ENCODE data around the gene C14orf180. TPM values are rescaled to one million over a fixed set of nuclear protein-coding genes. Genes with fewer than 3 reads are reported as not detected.
A peak's percentile ranks its signal among the peaks of the same experiment; 100 is the strongest.
"Not testable (repeated sequence)": the region's sequence is repeated elsewhere in the genome, so short reads cannot be mapped to it uniquely, and the experiment has no call there.

C14orf180 gene
- total RNA-seq, 1 donor from 2014 or later = 1.7 TPM

DNA sequence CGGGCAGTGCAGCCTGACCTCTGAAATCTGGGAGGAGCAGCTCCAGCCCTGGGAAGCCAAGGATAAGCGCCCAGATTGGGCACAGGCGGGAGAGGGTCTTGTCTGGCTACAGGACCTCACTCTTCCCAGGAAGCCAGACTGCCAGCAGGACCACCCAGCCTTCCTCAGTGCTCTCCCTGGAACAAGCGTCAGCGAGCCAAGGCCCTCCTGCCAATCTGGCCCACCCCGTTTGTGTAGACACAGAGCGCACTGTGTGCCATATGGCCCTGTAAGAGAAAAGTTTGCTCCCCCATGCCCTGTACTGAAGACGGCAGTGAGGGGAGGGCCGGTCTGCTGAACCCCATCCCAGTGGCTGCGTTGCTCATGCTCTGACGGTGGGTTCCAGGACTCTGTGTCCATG is 1.2 kb upstream of the C14orf180 start:
- no peak for DNase-seq (ENCODE audit: low spot score)

- not testable (repeated sequence) for DNase-seq (ENCODE audit: low spot score)
Observed at GRCh38 chr14:104579939-104580338, 375 bp downstream of the C14orf180 start.

GRCh38 chr14:104580961-104581360 is 1.4 kb downstream of the C14orf180 start:
- DNase-seq (ENCODE audit: low spot score) = peak; percentile 77

- DNase-seq (ENCODE audit: low spot score) = no peak
Observed at GRCh38 chr14:104581521-104581920, 2.0 kb downstream of the C14orf180 start.

GRCh38 chr14:104582005-104582404 is 2.4 kb downstream of the C14orf180 start:
- no peak for DNase-seq (ENCODE audit: low spot score)

DNA sequence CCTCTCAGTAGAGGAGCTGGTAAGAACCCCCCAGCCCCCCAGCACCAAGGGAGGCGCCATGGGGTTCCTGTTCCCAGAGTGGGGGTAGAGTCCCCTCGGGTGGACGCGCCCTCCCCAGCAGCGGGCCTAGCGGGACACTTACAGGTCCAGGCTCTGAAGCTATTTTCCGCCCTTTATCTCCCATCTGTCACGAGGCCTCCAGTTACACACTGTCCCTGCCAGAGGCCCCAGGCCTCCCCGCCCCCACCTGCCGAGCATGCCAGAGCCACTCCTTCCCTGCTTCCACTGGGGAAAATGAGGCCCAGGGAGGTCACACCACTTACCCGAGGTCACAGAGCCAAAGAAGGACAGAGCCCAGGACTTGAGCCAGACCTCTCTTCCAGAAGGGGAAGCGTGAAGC is 3.1 kb downstream of the C14orf180 start:
- DNase-seq (ENCODE audit: low spot score) = peak; percentile 72

DNA sequence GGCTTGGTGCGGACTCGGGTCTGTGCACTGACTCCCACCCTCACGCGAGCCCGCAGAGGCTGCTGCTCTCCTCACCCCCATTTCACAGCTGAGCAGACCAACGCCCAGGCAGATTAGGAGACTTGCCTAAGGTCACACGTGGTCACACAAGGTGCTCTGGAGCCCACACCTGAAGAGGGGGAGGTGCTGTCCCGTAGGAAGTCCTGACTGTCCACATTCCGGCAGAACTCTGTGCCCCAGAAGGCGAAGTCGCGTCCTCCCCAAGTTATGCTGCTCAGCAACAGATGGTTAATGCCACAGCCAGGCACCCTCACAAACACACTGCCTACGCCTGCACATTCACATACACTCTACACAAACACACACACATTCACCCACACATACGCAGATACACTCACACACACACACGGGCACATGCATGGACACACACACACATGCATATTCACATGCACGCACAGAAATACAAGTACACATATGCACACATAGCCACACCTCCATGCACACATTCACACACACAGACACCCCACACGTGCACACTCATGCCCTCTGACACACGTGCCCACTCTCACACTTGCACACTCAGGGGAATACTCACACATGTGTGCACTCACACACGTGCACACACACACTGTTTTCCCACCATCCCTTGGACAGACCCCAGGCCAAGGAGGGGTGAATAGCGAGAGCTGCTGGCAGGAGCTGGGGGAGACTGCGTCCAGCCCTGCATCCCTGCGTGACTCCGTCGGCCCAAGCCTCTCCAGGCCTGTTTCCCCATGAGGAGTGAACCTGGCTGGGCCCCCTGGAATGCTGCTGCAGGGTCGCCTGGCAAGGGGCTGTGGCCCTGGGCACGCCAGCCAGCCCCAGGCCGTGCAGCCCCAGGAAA is 4.1 kb downstream of the C14orf180 start:
- no peak for DNase-seq (ENCODE audit: low spot score)

DNA sequence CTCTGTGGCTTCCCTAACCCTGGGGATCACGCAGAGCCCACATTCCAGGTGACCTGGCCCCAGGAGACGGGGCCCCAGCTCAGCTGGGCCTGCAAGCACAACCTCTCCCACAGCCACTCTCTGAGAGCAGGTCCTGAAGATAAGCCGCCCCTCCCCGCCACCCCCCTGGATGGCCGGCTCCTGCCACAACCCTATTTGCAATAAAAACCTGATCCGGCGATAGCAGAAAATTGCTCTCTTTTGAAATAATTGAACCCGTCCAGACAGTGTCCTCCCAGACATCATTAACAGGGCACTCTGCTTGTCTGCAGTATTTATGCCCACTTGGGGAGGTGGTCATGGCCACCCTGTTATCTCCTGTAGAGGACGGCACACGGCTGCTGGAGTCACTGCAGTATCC is 5.0 kb downstream of the C14orf180 start:
- DNase-seq (ENCODE audit: low spot score) = no peak

DNA sequence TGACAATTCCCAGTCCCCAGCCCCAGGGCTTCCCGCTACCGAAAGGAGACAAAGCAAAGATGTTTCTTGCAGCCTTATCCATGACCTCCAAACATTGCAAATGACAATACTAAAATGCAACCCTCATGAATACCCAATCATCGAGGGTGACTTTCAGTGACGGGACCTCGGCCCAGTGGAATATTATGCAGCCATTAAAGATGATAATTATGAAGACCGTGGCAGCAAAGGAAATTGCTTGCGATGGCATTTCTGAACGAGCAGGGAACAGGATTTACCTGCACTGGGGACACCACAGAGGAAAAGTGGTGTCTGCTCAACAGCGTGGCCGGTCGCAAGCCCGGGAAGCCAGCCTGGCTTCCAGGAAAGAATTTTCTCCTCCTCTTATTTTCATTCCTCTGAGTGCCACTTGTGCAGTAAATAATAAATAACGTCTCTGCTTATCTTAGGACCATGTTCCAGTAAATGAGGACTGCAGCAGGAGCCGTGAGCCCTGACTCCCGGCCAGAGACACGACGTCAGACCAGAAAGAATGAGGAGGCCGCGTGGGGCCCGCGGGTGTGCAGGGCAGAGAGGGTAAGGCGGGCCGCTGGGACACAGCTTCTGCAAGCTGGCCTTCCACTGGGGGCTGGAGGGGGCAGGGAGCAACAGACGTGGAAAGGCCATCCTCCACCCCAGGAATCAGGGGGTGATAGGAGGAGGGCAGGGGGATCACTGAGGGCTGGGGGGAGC is 6.6 kb downstream of the C14orf180 start:
- peak; percentile 63 for DNase-seq (ENCODE audit: low spot score)

- no peak for DNase-seq (ENCODE audit: low spot score)
Observed at GRCh38 chr14:104586832-104587620, 7.5 kb downstream of the C14orf180 start.

DNA sequence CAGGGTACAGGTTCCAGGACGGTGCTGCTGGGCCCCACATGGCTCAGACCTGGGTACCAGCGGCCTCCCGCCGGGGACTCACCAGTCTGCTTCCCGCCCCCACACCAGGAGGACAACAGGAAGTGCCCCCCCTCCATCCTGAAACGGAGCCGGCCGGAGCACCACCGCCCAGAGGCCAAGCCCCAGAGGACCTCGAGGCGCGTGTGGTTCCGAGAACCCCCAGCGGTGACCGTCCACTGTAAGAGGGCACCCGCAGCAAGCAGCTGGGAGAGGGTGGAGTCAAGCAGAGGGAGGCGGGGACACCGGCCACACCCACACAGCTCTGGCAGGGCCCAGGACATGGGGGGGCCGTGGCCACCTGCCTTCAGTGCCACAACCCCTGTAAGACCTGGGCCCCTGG is 8.1 kb downstream of the C14orf180 start:
- no peak for DNase-seq (ENCODE audit: low spot score)

DNA sequence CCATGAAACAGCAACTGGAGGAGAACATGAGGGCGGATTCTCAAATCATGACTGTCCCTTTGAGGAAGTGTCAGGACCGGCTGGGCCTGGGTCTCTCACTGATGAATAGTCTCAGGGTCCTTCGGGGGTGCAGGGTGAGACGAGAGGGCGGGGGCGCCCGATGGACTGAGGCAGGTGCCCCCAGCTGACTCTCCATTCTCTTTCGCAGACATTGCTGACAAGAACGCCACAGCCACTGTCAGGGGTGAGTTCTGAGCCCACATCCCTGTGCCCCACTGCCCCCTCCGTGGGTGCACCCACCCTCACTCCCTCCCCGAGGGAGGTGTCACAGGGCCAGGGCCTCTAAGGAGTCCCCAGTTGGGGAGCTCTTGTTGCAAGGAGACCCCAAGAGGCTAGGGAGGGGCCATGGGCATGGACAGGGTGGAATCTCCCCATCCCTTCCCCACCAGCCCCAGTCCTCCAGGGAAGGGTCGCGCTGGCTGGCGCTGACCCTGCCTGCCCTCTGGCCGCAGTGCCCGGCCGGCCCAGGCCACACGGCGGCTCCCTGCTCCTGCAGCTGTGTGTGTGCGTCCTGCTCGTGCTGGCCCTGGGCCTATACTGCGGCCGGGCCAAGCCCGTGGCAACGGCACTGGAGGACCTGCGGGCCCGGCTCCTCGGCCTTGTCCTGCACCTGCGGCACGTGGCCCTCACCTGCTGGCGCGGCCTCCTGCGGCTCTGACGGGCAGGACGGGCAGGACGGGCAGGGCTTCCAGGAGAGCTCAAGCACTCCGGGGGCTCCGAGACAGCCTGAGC is 8.7 kb downstream of the C14orf180 start:
- DNase-seq (ENCODE audit: low spot score) = no peak

DNA sequence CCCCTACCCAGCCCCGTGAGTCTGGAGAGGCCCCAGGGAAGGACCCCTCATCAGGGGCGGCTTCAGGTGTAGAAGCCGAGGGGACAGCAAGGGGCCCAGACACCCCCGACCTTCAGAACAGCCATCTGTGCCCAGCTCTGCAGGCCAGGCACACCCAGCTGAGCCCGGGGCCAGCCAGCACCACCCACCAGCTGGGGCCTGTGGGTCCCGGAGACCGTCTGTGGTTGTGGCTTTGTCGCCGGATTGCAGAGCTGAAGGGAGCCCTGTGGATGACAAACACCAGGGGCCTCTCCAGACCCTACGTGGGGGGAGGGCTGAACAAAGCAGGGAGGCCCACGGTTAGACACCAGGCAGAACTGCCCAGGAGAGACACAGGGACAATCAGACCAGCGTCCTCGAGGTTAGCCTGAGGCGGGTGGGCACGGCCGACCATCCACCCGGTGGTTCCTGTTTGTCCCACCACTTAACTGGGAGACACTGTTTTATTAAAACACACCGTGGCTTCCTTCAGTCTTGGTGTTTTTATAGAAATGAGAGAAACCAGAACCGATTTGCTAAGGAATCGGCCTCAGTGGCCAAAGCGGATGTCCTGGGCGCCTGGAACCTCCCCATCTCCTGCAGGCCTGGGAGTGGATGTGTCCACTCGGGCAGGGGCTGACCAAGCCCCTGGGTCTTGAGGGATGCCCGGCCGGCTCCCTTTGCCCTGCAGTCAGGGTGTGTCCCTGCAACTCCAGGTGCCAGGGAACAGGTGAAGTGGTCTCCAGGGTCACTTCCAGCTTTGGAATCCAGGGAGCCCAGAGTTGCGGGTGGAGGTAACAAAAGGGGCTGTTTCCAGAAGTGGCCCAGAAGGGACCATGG is 10.0 kb downstream of the C14orf180 start:
- DNase-seq (ENCODE audit: low spot score) = no peak

- no peak for DNase-seq (ENCODE audit: low spot score)
Observed at GRCh38 chr14:104590240-104590965, 10.8 kb downstream of the C14orf180 start.

DNA sequence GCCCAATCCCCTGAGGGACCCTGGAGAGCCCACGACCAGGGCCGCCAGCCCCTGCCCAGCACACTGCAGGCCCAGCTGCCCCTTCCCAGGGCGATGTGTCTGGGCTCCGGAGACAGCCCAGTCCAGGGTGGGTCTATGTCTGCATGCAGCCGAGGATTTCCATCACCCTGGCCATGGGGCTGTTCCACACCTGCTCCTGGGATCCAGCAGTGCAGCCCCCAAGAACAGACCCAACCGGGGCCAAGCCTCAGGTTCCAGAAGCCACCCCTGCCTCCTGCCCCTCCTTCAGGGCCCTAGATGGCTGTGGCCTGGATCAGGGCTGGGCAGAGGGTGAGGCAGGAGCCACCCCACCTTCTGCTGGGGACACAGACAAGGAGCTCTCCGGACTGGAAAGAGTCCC is 11.5 kb downstream of the C14orf180 start:
- DNase-seq (ENCODE audit: low spot score) = no peak

- no peak for DNase-seq (ENCODE audit: low spot score)
Observed at GRCh38 chr14:104591506-104592291, 12.1 kb downstream of the C14orf180 start.

GRCh38 chr14:104592292-104592672 is 12.7 kb downstream of the C14orf180 start:
- no peak for DNase-seq (ENCODE audit: low spot score)

DNA sequence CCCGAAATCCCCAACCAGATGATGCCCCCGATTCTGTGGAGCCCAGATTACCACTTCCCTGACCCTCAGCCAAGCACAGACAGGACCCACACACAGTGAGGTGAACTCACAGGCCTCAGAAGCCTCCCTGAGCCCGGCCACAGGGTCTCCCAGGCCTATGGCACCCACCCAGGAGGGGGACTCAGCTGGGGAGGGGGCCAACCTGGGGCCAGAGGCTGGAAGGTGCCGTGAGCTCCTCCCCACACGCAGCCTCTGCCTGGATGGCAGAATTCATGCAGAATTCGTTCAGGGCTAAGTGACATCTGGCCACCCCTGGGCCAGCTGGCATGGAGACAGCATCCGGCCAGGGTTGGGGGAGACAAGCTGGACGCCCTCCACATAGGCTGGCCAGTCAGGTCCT is 13.2 kb downstream of the C14orf180 start:
- no peak for DNase-seq (ENCODE audit: low spot score)

- no peak for DNase-seq (ENCODE audit: low spot score)
Observed at GRCh38 chr14:104593241-104593701, 13.7 kb downstream of the C14orf180 start.

Data from ureter (tissue), 1 donor.